Activated naive CD8-positive, alpha-beta T cell treated with anti-CD3 and anti-CD28 coated beads for 36 hours (primary cell): Measurements from ENCODE around the gene AGPAT2. TPM values are rescaled to one million over a fixed set of nuclear protein-coding genes. Genes with fewer than 3 reads are reported as not detected.
"Not testable (repeated sequence)": the region's sequence is repeated elsewhere in the genome, so short reads cannot be mapped to it uniquely, and the experiment has no call there.

Source experiments
- DNase-seq: peaks from one replicate; pipeline ENCODE4 v3.0.0; 2021
- H3K27ac Mint-ChIP-seq: one replicate; pipeline ENCODE4 v1.8.0; 2022; ENCODE audit warnings: mild to moderate bottlenecking, moderate library complexity, mixed read lengths
- H3K27me3 Mint-ChIP-seq: one replicate; pipeline ENCODE4 v1.8.0; 2022; ENCODE audit warnings: mild to moderate bottlenecking, mixed read lengths
- H3K36me3 Mint-ChIP-seq: one replicate; pipeline ENCODE4 v1.8.0; 2021; ENCODE audit warnings: mild to moderate bottlenecking, mixed read lengths
- H3K4me1 Mint-ChIP-seq: one replicate; pipeline ENCODE4 v1.8.0; 2021; ENCODE audit warnings: mixed read lengths
- H3K4me3 Mint-ChIP-seq: one replicate; pipeline ENCODE4 v1.8.0; 2022; ENCODE audit warnings: mild to moderate bottlenecking, moderate library complexity, mixed read lengths
- H3K9me3 Mint-ChIP-seq: one replicate; pipeline ENCODE4 v1.8.0; 2022; ENCODE audit warnings: mixed read lengths
- total RNA-seq, 2 experiments: library from RNA; stranded (reverse); gene quantifications; one replicate each; pipeline ENCODE4 v1.2.3, GENCODE V29; 2021

AGPAT2 gene
- total RNA-seq, 2 experiments from 2014 or later, result 14.6 to 16.1 TPM

DNA sequence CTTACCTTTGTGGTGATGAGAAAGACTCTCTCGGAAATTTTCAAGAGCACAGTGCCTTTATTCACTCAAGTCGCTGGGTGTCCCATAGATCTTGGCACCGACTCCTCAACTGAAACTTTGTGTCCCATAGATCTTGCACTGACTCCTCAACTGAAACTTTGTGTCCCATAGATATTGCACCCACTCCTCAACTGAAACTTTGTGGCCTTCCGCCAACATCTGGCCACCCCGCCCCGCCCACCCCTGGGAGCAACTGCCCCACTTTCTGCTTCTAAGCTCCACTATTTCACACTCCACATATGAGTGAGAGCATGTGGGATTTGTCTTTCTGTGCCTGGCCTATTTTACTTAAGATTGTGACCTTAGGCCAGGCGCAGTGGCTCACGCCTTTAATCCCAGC lies 37.2 kb downstream of the AGPAT2 start:
- peaks cover 47% of the 10 kb centered on the region for H3K27me3 Mint-ChIP-seq
- no peaks in the 10 kb centered on the region for H3K36me3 Mint-ChIP-seq
- no peak overlapping the region for H3K4me3 Mint-ChIP-seq
- no peak for DNase-seq
- H3K27ac Mint-ChIP-seq, result no peak overlapping the region
- H3K4me1 Mint-ChIP-seq, result no peaks in the 10 kb centered on the region
- H3K9me3 Mint-ChIP-seq, result no peaks in the 10 kb centered on the region

DNA sequence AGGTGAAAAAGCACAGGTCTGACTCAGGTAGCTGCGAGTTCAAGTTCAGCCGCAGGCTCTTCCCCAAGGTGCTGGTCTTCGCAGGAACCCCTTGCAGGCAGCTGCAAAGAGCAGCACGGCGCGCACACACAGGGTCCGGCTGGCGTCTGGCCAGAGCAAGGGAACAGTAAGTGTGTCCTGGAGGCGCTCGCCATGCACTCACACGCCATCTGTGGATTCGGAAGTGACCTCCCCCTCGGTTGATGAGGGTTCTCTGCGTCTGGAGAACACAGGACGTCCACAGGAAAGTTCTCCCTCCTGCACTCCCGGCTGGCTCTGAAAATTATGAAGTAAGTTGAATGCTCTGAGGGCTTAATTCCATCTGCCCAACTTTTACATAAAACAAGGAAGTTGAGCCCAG lies 38.5 kb downstream of the AGPAT2 start:
- H3K27ac Mint-ChIP-seq, result no peak overlapping the region
- H3K4me3 Mint-ChIP-seq, result no peak overlapping the region
- no peaks in the 10 kb centered on the region for H3K36me3 Mint-ChIP-seq
- DNase-seq, result no peak
- H3K9me3 Mint-ChIP-seq, result no peaks in the 10 kb centered on the region
- H3K4me1 Mint-ChIP-seq, result no peaks in the 10 kb centered on the region
- peaks cover 44% of the 10 kb centered on the region for H3K27me3 Mint-ChIP-seq

DNA sequence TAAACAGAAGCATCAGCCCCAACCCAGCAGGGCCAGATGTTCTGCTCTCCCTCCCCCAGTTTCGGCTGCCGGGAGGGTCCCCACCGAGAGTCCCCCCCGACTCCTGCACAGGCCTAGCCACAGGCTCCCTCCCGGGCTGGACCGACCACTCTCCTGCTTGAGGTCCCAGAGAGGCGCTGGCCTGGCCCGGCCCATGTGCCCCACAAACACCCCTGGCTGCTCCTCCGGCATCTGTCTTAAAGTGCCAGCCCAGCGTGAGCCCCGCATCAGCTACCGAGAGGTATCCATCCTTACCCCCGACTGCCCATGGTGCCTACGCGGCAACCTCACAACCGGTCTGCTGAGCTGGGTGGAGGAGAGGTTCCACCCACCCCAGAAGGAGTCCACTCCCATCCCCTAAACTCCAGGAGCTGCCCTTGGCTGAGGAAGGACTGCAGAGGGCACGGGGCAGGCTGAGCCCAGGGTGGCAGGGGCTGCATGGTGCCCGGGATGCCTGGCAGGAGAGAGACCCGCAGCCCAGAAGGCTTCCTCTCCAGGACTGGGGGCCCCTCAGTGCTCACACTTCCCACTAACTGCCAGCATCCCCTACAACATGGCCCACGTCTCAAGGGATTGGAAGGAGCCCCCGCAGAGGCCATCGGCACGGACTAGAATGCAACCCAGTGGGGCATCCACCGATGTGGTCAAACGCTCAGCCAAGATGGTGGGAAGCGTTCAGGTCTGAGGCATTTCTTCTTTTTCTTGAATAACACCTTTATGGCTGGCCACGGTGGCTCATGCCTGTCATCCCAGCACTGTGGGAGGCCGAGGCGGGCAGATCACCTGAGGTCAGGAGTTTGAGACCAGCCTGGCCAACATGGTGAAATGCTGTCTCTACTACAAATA lies 40.2 kb downstream of the AGPAT2 start:
- H3K9me3 Mint-ChIP-seq, result no peaks in the 10 kb centered on the region
- no peaks in the 10 kb centered on the region for H3K36me3 Mint-ChIP-seq
- H3K27ac Mint-ChIP-seq, result no peak overlapping the region
- H3K27me3 Mint-ChIP-seq, result peaks cover 46% of the 10 kb centered on the region
- H3K4me3 Mint-ChIP-seq, result no peak overlapping the region
- no peak for DNase-seq
- no peaks in the 10 kb centered on the region for H3K4me1 Mint-ChIP-seq

DNA sequence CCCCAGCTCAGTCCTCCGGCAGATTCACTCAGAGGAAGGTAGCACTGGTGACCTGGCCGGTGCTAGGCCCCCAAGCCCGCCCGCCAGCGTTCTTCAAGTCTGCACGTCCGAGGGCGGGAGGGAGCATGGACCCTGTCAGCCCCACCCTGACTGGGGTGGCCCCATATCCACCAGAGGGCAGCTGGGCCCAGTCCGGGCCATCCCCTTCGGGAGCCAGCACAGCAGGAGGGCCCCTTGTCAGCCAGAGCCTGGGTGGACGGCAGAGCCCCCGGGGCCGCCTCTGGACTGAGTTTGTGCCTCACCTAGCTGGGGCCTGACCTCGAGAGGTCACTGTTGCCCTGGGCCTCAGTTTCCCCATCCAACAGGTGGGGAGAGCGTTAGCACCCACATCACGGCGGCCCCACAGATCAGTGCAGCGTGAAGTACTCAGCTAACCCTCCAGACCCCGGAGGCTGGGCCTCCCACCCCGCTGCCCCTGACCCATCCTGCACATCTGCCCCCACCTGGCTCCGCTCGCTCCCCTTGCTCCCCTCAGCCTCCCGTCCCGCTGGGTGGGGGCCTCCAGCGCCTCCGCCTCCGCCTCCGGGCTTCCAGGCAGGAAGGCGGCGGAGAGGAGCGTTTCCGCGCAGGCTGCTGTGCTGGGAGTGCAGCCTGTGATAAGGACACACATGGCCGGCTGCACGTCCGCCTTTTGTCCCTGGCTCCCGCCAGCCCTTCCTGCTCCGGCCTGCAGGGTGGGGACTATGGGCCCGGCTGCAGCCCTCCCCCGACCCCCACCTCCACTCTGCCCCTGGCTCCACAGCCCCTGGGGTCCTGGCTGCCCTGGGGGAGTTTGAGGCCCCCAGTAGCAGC lies 41.1 kb downstream of the AGPAT2 start:
- no peaks in the 10 kb centered on the region for H3K9me3 Mint-ChIP-seq
- H3K4me3 Mint-ChIP-seq, result no peak overlapping the region
- no peaks in the 10 kb centered on the region for H3K4me1 Mint-ChIP-seq
- no peaks in the 10 kb centered on the region for H3K36me3 Mint-ChIP-seq
- H3K27me3 Mint-ChIP-seq, result peaks cover 41% of the 10 kb centered on the region
- DNase-seq, result no peak
- no peak overlapping the region for H3K27ac Mint-ChIP-seq

DNA sequence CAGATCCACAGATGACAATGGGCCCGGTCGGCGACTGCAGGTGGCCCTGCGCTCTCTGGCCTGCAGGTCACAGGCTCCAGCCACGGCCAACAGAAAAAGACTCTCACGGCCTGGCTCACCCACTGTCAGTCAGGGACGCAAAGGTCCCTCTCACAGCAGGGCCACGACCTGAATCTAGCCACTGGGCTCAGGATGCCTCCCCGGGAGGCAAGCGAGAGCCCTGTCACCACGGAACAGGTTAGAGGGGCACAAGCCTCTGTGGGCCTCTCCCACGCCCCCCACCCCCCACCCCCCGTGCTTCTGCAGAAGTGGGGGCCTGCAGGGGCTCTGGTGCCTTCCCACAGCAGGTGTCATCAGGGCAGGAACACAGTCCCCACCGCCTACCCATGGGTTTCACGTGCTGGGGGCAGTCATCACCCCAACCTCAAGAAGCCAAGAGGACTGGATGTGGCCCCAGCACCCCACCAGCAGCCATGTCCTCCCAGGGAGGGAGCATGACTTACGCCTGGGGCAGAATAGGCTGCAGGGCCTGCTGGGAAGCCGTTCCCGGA lies 41.8 kb downstream of the AGPAT2 start:
- Mint-ChIP-seq H3K9me3 (no peaks in the 10 kb centered on the region), H3K36me3 (no peaks in the 10 kb centered on the region), H3K27ac (no peak overlapping the region), H3K4me3 (no peak overlapping the region), H3K4me1 (no peaks in the 10 kb centered on the region), H3K27me3 (peaks cover 41% of the 10 kb centered on the region)
- no peak for DNase-seq

DNA sequence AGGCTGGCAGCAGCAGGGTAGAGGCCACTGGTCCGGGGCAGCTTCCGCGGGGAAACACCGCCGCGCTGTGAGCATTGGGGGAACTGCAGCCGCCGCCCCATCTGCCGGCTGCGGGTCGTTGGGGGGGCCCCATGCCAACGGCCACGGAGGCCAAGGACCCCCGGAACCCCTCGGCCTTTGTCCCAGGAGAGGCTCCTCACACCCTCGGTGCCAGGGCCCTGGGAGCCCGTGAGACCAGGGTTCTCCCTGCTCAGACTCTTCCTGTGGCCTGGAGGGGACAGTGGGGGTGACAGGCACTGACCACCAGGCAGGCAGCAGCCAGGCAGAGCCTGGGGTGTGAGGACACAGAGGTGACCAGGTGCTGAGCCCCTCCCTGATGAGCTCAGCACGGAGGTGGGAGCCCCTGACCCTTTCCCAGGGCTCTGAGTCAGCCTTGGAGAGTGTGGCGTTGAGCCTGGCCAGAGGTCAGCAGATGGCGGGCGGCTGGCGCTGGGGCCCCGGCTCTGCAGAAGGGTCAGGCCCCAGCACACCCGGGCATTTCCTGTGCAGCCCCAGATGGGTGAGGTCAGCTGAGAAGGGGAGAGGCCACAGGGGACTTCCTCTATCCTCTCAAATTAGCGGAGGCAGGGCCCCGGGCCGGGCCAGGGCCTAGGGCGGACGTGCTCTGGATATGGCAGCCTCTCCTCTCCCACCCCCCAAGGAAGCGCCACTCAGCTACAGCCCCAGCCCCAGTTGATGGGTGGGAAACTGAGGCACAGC lies 42.5 kb downstream of the AGPAT2 start:
- no peaks in the 10 kb centered on the region for H3K9me3 Mint-ChIP-seq

DNA sequence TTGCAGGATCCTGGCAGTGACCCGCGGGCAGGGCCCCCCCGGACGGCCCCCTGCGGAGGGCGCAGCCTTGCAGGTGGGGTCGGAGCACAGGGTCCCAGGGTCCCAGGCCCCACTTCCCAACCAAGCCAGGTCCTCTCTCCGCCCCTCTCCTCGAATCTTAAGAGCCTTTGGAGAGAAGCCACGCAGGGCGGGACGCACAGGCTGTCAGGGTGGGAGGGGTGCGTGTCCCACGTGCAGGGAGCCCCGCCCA lies 43.0 kb downstream of the AGPAT2 start:
- Mint-ChIP-seq H3K9me3 (no peaks in the 10 kb centered on the region), H3K27me3 (peaks cover 34% of the 10 kb centered on the region), H3K27ac (no peak overlapping the region), H3K4me1 (no peaks in the 10 kb centered on the region), H3K4me3 (no peak overlapping the region), H3K36me3 (no peaks in the 10 kb centered on the region)
- DNase-seq, result no peak

More for the DNA sequence above, 42.5 kb downstream of the AGPAT2 start:
- no peak overlapping the region for H3K4me3 Mint-ChIP-seq
- no peaks in the 10 kb centered on the region for H3K4me1 Mint-ChIP-seq
- H3K36me3 Mint-ChIP-seq, result no peaks in the 10 kb centered on the region
- H3K27me3 Mint-ChIP-seq, result peaks cover 39% of the 10 kb centered on the region
- H3K27ac Mint-ChIP-seq, result no peak overlapping the region
- peak; percentile 79 for DNase-seq

DNA sequence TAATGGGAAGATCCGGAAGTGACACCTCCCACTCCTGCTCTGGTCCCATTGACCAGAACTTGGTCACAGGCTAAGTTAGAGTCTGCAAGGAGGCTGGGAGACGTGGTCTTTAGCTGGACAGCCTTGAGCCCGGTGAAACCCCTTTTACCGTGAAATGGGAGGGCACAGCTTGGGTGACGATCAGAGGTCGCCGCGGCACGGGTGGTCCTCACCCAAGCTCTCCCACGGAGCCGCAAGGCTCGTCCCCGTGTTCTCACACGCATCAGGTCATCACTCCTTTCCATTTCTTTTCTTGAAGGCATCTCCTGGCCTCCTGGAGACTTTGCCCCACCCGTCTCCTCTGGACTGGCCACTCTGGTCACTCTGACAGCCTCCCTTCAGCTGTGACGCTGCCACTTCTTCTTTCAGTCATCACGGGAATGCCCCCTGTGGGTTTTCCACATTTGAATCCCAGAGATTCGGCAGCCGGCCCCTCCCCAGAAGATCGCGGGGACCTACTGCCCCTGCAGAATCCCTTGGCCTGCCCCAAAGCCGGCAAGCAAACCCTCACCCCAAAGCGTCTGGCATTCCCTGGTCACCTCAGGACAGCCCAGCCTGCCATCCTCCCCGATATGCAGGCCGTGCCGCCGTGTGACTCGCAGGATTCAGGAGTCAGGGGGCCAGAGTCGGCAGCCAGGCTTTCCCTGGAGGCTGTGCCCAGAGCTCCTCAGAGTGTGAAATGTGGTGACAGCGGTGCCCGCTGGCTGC lies 43.5 kb downstream of the AGPAT2 start:
- Mint-ChIP-seq H3K4me3 (no peak overlapping the region), H3K4me1 (no peaks in the 10 kb centered on the region), H3K36me3 (no peaks in the 10 kb centered on the region), H3K27ac (no peak overlapping the region), H3K27me3 (peaks cover 29% of the 10 kb centered on the region), H3K9me3 (no peaks in the 10 kb centered on the region)
- DNase-seq, result no peak

DNA sequence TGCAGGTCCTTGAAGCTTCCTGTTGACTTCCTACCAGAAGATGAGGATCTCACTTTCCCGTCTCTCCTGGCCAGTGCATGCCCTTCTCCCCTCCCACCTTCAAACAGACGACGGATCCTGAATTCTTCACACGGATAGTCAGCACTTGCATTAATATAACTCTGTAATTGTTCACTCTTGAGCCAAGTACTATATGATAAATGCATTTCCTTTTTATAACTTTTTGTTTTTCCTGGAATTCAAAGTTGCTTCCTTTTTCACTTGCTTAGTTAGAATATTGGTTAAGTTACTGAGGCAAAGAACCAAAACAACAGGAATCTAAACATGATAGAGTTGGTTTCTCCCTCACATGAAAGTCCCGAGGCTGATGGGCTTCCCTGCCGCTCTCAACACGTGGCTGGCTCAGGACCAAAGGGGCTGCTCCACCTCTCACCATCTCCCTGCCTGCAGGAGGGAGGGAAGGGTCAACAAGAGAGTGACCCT lies 44.8 kb downstream of the AGPAT2 start:
- Mint-ChIP-seq H3K36me3 (no peaks in the 10 kb centered on the region), H3K9me3 (no peaks in the 10 kb centered on the region), H3K4me3 (no peak overlapping the region), H3K27me3 (peaks cover 21% of the 10 kb centered on the region), H3K27ac (no peak overlapping the region), H3K4me1 (no peaks in the 10 kb centered on the region)
- DNase-seq, result no peak

DNA sequence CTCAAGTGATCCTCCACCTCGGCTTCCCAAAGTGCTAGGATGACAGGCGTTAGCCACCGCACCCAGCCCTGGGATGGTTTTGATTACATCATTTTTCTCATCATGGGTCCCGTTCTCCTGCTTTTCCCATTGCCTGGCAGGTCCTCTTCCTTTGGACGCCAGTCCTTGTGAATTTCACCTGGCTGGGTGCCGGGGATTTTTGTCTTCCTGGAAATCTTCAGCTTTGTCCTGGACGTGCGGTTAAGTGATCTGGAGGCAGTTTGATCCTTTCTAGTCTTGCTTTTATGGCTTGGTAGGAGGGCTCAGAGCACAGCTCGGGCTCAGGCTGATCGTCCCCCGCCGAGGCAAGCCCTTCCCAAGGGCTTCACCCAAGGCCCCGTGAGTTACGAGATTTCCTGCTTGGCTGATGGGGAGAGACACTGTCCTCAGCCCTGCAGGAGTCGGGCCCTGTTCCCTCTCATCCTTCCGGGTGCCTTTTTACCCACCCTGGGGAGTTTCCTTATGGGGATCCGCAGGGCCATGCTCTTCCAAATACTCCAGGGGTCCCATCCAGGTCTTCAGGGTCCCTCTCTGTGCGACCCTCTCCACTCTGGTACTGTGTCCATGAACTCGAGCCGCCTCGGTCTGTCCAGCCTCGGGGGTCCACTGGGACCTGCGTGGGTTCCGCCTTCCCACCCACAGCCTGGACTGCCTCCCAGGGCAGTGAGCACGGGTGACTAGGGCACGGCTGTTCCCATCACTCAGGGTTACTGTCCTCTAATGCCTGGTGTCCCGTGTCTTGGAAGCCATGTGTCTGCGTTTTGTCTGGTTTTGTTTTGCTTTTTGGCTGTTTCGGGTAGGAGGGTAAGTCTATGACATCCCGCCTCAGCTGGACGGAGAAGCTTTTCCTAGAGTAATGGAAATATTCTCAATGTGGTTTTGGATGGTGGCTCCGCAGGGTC lies 46.8 kb downstream of the AGPAT2 start:
- Mint-ChIP-seq H3K9me3 (no peaks in the 10 kb centered on the region), H3K27ac (no peak overlapping the region), H3K36me3 (no peaks in the 10 kb centered on the region), H3K4me3 (no peak overlapping the region), H3K4me1 (no peaks in the 10 kb centered on the region), H3K27me3 (peaks cover 13% of the 10 kb centered on the region)
- DNase-seq, result no peak

DNA sequence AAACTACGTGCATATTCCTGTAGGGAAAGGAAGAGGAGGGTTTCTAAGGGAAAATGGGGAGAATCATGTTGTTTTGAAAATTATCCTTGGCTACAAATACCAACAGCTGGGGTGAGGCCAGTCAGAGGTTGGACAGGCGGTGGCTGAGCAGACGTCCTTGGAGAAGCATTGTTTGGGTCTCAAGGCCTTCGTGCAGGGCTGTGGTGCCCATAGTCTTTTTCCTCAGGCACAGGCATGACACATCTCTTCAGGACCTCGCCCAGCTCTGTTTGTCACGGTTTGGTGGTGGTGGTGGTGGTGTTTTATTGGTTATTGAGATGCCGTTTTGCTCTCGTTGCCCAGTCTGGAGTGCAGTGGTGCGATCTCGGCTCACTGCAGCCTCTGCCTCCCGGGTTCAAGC lies 52.4 kb downstream of the AGPAT2 start:
- H3K27ac Mint-ChIP-seq, result no peak overlapping the region
- no peak for DNase-seq
- H3K27me3 Mint-ChIP-seq, result peaks cover 4% of the 10 kb centered on the region
- no peaks in the 10 kb centered on the region for H3K36me3 Mint-ChIP-seq
- peaks cover 3% of the 10 kb centered on the region for H3K4me1 Mint-ChIP-seq
- H3K4me3 Mint-ChIP-seq, result no peak overlapping the region
- H3K9me3 Mint-ChIP-seq, result no peaks in the 10 kb centered on the region

DNA sequence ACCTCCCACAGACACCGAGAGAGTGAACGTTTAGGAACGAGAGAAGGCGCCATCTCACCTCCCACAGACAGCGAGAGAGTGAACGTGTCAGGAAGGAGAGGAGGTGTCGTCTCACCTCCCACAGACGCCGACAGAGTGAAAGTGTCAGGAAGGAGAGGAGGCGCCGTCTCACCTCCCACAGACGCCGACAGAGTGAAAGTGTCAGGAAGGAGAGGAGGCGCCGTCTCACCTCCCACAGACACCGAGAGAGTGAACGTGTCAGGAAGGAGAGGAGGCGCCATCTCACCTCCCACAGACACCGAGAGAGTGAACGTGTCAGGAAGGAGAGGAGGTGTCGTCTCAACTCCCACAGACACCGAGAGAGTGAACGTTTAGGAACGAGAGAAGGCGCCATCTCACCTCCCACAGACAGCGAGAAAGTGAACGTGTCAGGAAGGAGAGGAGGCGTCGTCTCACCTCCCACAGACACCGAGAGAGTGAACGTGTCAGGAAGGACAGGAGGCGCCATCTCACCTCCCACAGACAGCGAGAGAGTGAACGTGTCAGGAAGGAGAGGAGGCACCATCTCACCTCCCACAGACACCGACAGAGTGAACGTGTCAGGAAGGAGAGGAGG lies 54.7 kb downstream of the AGPAT2 start:
- not testable (repeated sequence) for H3K4me1 Mint-ChIP-seq, H3K4me3 Mint-ChIP-seq, H3K27me3 Mint-ChIP-seq, H3K27ac Mint-ChIP-seq, H3K36me3 Mint-ChIP-seq, H3K9me3 Mint-ChIP-seq, DNase-seq

DNA sequence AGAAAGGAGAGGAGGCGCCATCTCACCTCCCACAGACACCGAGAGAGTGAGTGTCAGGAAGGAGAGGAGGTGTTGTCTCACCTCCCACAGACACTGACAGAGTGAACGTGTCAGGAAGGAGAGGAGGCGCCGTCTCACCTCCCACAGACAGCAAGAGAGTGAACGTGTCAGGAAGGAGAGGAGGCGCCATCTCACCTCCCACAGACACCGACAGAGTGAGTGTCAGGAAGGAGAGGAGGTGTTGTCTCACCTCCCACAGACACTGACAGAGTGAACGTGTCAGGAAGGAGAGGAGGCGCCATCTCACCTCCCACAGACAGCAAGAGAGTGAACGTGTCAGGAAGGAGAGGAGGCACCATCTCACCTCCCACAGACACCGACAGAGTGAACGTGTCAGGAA lies 55.2 kb downstream of the AGPAT2 start:
- H3K27ac Mint-ChIP-seq, DNase-seq, H3K36me3 Mint-ChIP-seq, H3K9me3 Mint-ChIP-seq, H3K4me3 Mint-ChIP-seq, H3K4me1 Mint-ChIP-seq: not testable (repeated sequence)
- peaks cover 13% of the 10 kb centered on the region for H3K27me3 Mint-ChIP-seq
